GM10847 (cell line): Measurements from ENCODE around the gene HBM.
"Not testable (repeated sequence)": the region's sequence is repeated elsewhere in the genome, so short reads cannot be mapped to it uniquely, and the experiment has no call there.

ENCODE experiments used
- POLR2A ChIP-seq: IDR thresholded peaks from 2 replicates; pipeline ENCODE4 v1.6.1; 2011; ENCODE audit not compliant: insufficient read length; ENCODE audit errors: extremely low read depth

HBM gene

GRCh38 chr16:164827-165538, 795 bp upstream of the HBM start:
- TF ChIP-seq POLR2A, result no peak

GRCh38 chr16:166375-167121, 770 bp downstream of the HBM start:
- no peak for TF ChIP-seq POLR2A

GRCh38 chr16:167122-167690, 1.4 kb downstream of the HBM start:
- TF ChIP-seq POLR2A, result no peak

GRCh38 chr16:168424-168823, 2.6 kb downstream of the HBM start:
- no peak for TF ChIP-seq POLR2A

GRCh38 chr16:169014-169413, 3.2 kb downstream of the HBM start:
- no peak for TF ChIP-seq POLR2A

- TF ChIP-seq POLR2A, result no peak
These were observed 5.0 kb downstream of the HBM start for GRCh38 chr16:170788-171187.

GRCh38 chr16:172374-172941, 6.7 kb downstream of the HBM start, which contains the start of gene HBA2:
HBA2 (plus strand) TSS chr16:172876; CDS start chr16:172913, 37 bp downstream.
- TF ChIP-seq POLR2A, result not testable (repeated sequence)

- TF ChIP-seq POLR2A, result no peak
These were observed 9.5 kb downstream of the HBM start for GRCh38 chr16:175011-175949.

- not testable (repeated sequence) for TF ChIP-seq POLR2A
These were observed 11.0 kb downstream of the HBM start, which contains the start of gene HBA1 for GRCh38 chr16:176477-177382. HBA1 (plus strand) TSS chr16:176680; CDS start chr16:176717, 37 bp downstream.

- TF ChIP-seq POLR2A, result no peak
These were observed 11.6 kb downstream of the HBM start for GRCh38 chr16:177394-177822.

- no peak for TF ChIP-seq POLR2A
These were observed 12.3 kb downstream of the HBM start for GRCh38 chr16:177981-178667.

GRCh38 chr16:178668-179015, 12.9 kb downstream of the HBM start:
- no peak for TF ChIP-seq POLR2A
